Tongue (tissue), 2 donors: ENCODE measurements around the gene RAMP2. TPM values are rescaled to one million over a fixed set of nuclear protein-coding genes. Genes with fewer than 3 reads are reported as not detected.
"Not testable (repeated sequence)": the region's sequence is repeated elsewhere in the genome, so short reads cannot be mapped to it uniquely, and the experiment has no call there.

Experiments used
- DNase-seq: peaks from one replicate; pipeline ENCODE4 v3.0.0-alpha.2; 2015
- total RNA-seq: library from RNA; depleted of rRNA; stranded (reverse); fragments of >200 nt; gene quantifications from one replicate; pipeline ENCODE4 v1.2.3, GENCODE V29; 2014

The RAMP2 gene
- total RNA-seq, result 11.9 TPM

- peak; percentile 50 for DNase-seq
Measured at GRCh38 chr17:42760652-42761581, at the start of gene RAMP2. Gene RAMP2 (plus strand): TSS chr17:42761227. CDS start chr17:42761262, 35 bp downstream.

DNA sequence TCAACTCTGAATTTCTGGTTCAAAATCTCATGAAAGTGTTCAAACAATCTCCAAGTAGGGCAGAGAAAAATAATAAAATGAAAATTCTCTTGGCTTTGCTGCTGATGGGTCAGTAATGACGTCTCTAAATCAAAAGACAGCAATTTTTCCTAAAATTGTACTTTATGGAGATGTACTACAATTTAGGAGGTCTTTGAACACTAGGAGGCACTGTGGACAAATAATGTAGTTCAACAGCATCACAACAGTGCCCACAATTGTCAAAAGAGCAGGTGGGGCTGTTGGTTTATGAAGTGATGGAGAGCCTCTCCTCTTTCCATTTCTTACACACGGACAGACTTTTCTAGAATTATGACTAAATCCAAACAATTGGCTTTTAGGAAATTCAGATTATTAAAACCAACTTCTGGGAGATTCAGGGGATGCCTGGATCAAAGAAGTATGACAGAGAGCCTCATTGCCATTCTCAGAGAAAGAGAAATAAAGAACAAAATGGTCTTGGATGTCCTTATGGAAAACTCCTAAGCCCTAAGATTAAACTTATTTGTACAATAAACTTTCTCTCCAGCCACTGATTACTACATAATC, 39.9 kb upstream of the RAMP2 start:
- peak; percentile 87 for DNase-seq

GRCh38 chr17:42723636-42724035, 37.4 kb upstream of the RAMP2 start:
- no peak for DNase-seq

GRCh38 chr17:42725143-42725542, 35.9 kb upstream of the RAMP2 start:
- DNase-seq, result no peak

DNA sequence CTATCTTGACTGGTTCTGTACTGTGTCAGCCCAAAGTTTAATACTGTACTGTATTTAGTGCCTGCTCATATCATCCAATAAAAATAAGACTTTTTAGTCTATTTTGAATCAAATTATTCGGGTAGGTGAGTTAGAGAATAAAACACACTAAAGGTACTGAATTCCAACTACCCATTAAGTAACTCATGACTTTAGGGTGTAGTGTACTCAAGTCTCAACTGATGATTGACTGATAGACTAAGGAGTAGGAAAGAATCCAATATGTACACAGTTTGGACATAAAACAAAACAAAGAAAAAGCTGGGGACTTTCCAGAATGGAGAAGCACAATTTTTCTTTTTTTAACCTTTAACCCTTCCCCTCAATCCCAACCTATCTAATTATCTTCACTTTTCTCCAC, 20.3 kb upstream of the RAMP2 start:
- no peak for DNase-seq

GRCh38 chr17:42742916-42743315, 18.1 kb upstream of the RAMP2 start:
- DNase-seq, result not testable (repeated sequence)

- no peak for DNase-seq
Measured at GRCh38 chr17:42743595-42744282, 17.3 kb upstream of the RAMP2 start.

DNA sequence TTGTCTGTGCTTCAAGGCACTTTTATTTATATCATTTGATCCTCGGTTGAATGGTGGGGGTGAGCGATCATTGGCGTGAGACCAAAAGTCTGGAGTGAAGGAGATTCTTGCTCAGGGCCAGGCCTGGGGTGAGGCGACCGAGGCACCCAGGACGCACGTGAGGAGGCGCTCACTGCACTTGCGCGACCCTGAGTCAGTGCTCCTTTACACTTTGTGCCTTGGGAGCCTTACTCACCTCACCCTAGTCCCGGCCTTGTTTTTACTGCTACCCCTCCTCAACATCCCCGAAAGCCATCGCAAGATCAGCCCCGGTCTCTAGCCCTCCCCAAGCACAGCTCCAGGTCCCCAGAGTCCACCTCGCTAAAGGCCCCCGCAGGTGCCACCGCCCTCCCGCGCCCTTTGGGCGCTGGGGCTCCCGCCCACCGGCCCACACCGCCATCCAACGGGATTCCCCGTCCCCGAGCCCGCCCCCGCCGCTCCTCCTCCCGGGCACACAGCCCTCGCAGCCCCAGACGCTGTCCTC, 16.7 kb upstream of the RAMP2 start:
- DNase-seq, result no peak

GRCh38 chr17:42744806-42745617, 16.0 kb upstream of the RAMP2 start, which contains the start of gene EZH1:
Gene EZH1 (minus strand): TSS chr17:42745040. CDS start chr17:42728941, 16,099 bp downstream.
- DNase-seq, result peak; percentile 97

GRCh38 chr17:42748202-42748907, 12.7 kb upstream of the RAMP2 start:
- no peak for DNase-seq

DNA sequence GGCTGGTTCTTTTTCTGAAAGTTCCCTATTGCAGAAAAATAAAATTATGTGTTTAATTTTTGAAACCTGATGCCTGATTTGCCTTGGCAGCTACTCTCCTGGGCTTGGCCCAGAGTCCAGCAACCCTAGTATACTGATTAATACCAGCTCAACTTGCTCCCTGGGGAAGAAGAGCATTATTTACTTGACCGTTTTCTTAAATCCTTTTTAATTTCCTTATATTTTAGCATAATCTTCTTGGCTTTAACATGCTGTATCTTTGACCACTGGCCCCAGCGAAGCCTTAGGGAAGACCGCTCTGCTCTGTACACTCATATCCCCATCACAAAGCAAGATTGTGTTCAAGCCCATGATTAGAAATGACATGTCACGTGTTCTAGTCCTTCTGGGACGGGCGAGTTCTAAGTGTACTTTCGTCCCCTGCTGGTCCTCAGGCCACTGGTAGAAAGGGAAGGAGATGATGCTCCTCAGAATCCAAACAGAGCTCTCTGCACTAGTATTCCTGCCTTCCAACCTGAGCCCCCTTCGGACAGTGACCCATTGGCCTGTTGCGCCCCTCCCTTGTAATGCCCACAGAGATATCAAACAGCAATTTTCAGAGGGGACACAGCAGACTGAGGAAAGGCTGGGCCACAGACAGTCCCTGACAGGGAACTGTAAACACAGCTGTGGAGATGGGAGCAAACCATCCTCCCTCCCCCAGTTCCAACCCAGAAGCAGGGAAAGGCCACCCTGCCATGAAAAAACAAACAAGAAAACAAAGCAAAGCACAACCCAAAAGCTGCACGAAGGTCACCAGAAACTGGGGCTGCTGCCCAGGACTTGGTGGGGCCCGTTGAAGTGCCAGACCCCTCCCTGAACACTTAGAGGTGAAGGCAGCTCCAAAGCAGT, 11.9 kb upstream of the RAMP2 start:
- DNase-seq, result no peak

DNA sequence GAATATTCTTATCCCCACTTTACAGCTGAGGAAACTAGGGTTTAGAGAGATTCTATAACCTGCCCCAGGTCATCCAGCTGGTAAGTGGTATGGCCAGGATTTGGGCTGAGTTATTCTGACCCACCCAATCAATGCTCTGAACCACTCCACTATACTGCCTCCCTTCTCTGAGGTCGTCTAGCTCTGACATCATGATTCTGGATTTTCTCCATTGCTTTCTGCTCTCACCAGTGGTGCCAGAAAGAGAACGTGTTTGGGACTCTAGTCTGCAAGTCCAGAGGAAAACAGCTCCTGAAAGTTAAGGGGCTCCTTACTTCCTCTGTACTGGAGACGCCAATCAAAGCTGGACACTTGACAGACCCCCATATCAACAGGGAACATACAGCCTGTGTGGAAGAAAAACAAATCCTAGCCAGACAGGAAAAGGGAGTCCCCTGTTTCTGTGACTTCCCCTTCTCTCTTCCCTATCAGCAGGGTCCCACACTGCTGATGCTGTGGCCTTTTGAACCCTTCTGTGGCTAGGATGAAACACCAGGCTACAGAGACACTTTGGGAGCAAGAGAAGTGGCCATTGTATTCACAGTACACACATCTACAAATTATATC, 10.2 kb upstream of the RAMP2 start:
- peak; percentile 14 for DNase-seq

DNA sequence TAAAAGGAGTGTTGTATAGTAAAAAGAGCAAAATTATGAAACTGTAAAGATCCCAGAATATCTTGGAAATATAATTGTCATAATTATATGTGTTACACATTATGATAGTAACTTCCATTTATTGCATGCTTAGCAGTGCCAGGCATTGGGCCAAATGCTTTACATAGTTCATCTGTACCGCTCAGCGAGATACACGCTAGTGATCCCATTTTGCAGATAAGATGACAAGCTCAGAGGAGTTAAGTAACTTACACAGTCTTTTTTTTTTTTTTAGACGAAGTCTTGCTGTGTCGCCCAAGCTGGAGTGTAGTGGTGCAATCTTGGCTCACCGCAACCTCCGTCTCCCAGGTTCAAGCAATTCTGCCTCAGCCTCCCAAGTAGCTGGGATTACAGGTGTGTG, 9.4 kb upstream of the RAMP2 start:
- no peak for DNase-seq

GRCh38 chr17:42754782-42755181, 6.2 kb upstream of the RAMP2 start:
- DNase-seq, result no peak

- peak; percentile 12 for DNase-seq
Measured at GRCh38 chr17:42759982-42760651, 910 bp upstream of the RAMP2 start.

- no peak for DNase-seq
Measured at GRCh38 chr17:42761638-42762037, 611 bp downstream of the RAMP2 start.

GRCh38 chr17:42766124-42766523, 5.1 kb downstream of the RAMP2 start:
- no peak for DNase-seq

DNA sequence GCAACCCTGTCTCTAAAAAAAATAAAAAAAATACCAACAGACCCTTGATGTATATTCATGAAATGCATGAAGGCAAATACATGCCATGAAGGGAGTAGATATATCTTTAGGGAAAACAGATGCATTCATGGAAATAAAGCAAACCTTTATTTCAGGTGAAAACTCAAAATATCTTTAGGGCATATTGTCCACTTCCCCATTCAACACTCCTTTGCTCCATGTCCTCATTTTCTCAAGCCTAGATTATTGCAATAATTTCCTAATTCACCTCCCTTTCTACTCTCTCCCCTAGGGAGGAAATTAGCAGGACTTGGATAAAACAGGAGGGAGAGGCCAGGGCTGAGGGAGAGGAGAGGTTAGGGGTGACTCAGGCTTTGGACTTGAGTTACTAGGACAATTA, 6.5 kb downstream of the RAMP2 start:
- no peak for DNase-seq

DNA sequence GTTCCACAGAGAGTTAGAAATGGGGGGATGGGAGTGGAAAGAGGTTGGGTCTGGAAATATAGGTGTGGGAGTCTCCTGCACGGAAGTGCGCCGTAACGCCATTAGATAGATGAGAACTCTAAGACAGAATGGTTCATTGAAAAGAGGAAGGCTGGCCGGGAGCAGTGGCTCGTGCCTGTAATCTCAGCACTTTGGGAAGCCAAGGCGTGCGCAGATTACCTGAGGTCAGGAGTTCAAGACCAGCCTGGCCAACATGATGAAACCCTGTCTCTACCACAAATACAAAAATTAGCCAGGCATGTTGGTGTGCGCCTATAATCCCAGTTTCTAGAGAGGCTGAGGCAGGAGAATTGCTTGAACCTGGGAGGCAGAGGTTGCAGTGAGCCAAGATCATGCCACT, 7.0 kb downstream of the RAMP2 start:
- not testable (repeated sequence) for DNase-seq
